H9 (cell line): ENCODE results near the gene ZFYVE19. TPM values are rescaled to one million over a fixed set of nuclear protein-coding genes. Genes with fewer than 3 reads are reported as not detected.

Experiments used
- DNase-seq: peaks from one replicate; pipeline ENCODE4 v3.0.0-alpha.2; 2017
- H2AFZ ChIP-seq: one replicate; pipeline ENCODE4 v1.6.1; 2013; ENCODE audit warnings: mild to moderate bottlenecking, low read length, control low read depth, moderate library complexity
- H2AK5ac ChIP-seq: 2 replicates; pipeline ENCODE4 v1.6.1; 2013; ENCODE audit warnings: low read length, control low read depth, mixed read lengths; ENCODE audit not compliant: insufficient read length
- H2BK120ac ChIP-seq: one replicate; pipeline ENCODE4 v1.6.1; 2013; ENCODE audit warnings: low read depth, mild to moderate bottlenecking, low read length, control low read depth, inconsistent platforms; ENCODE audit not compliant: poor library complexity, severe bottlenecking
- H2BK12ac ChIP-seq: 2 replicates; pipeline ENCODE4 v1.6.1; 2013; ENCODE audit warnings: low read length, control low read depth, mixed read lengths, low read depth; ENCODE audit not compliant: insufficient read length
- H2BK15ac ChIP-seq: 2 replicates; pipeline ENCODE4 v1.6.1; 2013; ENCODE audit warnings: low read depth, low read length, control low read depth
- H2BK20ac ChIP-seq: one replicate; pipeline ENCODE4 v1.6.1; 2013; ENCODE audit warnings: low read depth, mild to moderate bottlenecking, low read length, control low read depth, inconsistent platforms; ENCODE audit not compliant: poor library complexity, severe bottlenecking
- H2BK5ac ChIP-seq: 2 replicates; pipeline ENCODE4 v1.6.1; 2013; ENCODE audit warnings: low read length, control low read depth, mixed read lengths; ENCODE audit not compliant: insufficient read length
- H3K14ac ChIP-seq: 2 replicates; pipeline ENCODE4 v1.6.1; 2013; ENCODE audit warnings: low read length, control low read depth; ENCODE audit not compliant: insufficient read depth
- H3K18ac ChIP-seq: 2 replicates; pipeline ENCODE4 v1.6.1; 2013; ENCODE audit warnings: low read depth, mild to moderate bottlenecking, mixed read lengths, low read length, control low read depth; ENCODE audit not compliant: insufficient read length
- H3K23ac ChIP-seq: 2 replicates; pipeline ENCODE4 v1.6.1; 2013; ENCODE audit warnings: low read length, control low read depth, mixed read lengths, low read depth; ENCODE audit not compliant: insufficient read length
- H3K23me2 ChIP-seq: 2 replicates; pipeline ENCODE4 v1.6.1; 2013; ENCODE audit warnings: low read depth, mild to moderate bottlenecking, mixed read lengths, low read length, control low read depth; ENCODE audit not compliant: insufficient read length, poor library complexity, severe bottlenecking
- H3K27ac ChIP-seq: 2 replicates; pipeline ENCODE4 v1.5.1; 2013; ENCODE audit warnings: low read length, control low read depth, mixed read lengths, low read depth; ENCODE audit not compliant: insufficient read length
- H3K27me3 ChIP-seq: 2 replicates; pipeline ENCODE4 v1.6.1; 2013; ENCODE audit warnings: low read length, control low read depth, inconsistent platforms; ENCODE audit not compliant: insufficient read depth
- H3K4ac ChIP-seq: 2 replicates; pipeline ENCODE4 v1.6.1; 2013; ENCODE audit warnings: low read depth, mild to moderate bottlenecking, control low read depth, inconsistent platforms, low read length, moderate library complexity
- H3K4me1 ChIP-seq: 2 replicates; pipeline ENCODE4 v1.6.1; 2013; ENCODE audit warnings: low read length, control low read depth, inconsistent platforms; ENCODE audit not compliant: insufficient read depth
- H3K4me2 ChIP-seq: 2 replicates; pipeline ENCODE4 v1.6.1; 2013; ENCODE audit warnings: low read length, control low read depth, mixed read lengths; ENCODE audit not compliant: insufficient read length, insufficient read depth
- H3K56ac ChIP-seq: 2 replicates; pipeline ENCODE4 v1.6.1; 2013; ENCODE audit warnings: low read depth, mild to moderate bottlenecking, mixed read lengths, low read length, control low read depth; ENCODE audit not compliant: insufficient read length
- H3K79me1 ChIP-seq: 2 replicates; pipeline ENCODE4 v1.6.1; 2013; ENCODE audit warnings: low read depth, mild to moderate bottlenecking, moderate library complexity, low read length, control low read depth, inconsistent platforms; ENCODE audit not compliant: insufficient read depth, poor library complexity, severe bottlenecking
- H3K79me2 ChIP-seq: 2 replicates; pipeline ENCODE4 v1.6.1; 2013; ENCODE audit warnings: low read length, control low read depth, inconsistent platforms; ENCODE audit not compliant: insufficient read depth
- H3K9ac ChIP-seq: 2 replicates; pipeline ENCODE4 v1.6.1; 2013; ENCODE audit warnings: low read length, control low read depth, mixed read lengths; ENCODE audit not compliant: insufficient read length; ENCODE audit errors: extremely low read depth
- H3K9me3 ChIP-seq: one replicate; pipeline ENCODE4 v1.6.1; 2013; ENCODE audit warnings: low read depth, low read length, inconsistent platforms; ENCODE audit not compliant: control insufficient read depth
- H3T11ph ChIP-seq: one replicate; pipeline ENCODE4 v1.6.1; 2013; ENCODE audit warnings: mild to moderate bottlenecking, low read length, control low read depth, inconsistent platforms
- H4K20me1 ChIP-seq: one replicate; pipeline ENCODE4 v1.6.1; 2013; ENCODE audit not compliant: control insufficient read depth, insufficient read length, insufficient read depth
- H4K5ac ChIP-seq: 2 replicates; pipeline ENCODE4 v1.6.1; 2013; ENCODE audit warnings: low read depth, mild to moderate bottlenecking, mixed read lengths, low read length, control low read depth; ENCODE audit not compliant: insufficient read length
- H4K8ac ChIP-seq: replicated peaks from 2 replicates; pipeline ENCODE4 v1.6.1; 2013; ENCODE audit warnings: low read length, control low read depth, mixed read lengths, low read depth; ENCODE audit not compliant: insufficient read length
- H4K91ac ChIP-seq: 2 replicates; pipeline ENCODE4 v1.6.1; 2013; ENCODE audit warnings: low read depth, mild to moderate bottlenecking, moderate library complexity, mixed read lengths, low read length, control low read depth; ENCODE audit not compliant: insufficient read length
- H3K27ac Mint-ChIP-seq, 3 experiments: 2 replicates in 2 of 3; 3 replicates in 1 of 3; pipeline ENCODE4 v1.8.0; 2020 to 2021; ENCODE audit warnings: mixed read lengths in 3 of 3, mild to moderate bottlenecking in 1 of 3, moderate library complexity in 1 of 3
- H3K27me3 Mint-ChIP-seq: 2 replicates; pipeline ENCODE4 v1.8.0; 2021; ENCODE audit warnings: low read depth, mild to moderate bottlenecking, moderate library complexity, mixed read lengths
- H3K36me3 Mint-ChIP-seq, 3 experiments: 2 replicates in 2 of 3; 3 replicates in 1 of 3; pipeline ENCODE4 v1.8.0; 2020 to 2021; ENCODE audit warnings: low read depth in 3 of 3, mixed read lengths in 3 of 3; ENCODE audit not compliant: insufficient read depth in 1 of 3
- H3K4me1 Mint-ChIP-seq, 2 experiments: 2 replicates each; pipeline ENCODE4 v1.8.0; 2020; ENCODE audit warnings: mixed read lengths in 2 of 2
- H3K4me3 Mint-ChIP-seq, 2 experiments: 2 replicates in 1 of 2; 3 replicates in 1 of 2; pipeline ENCODE4 v1.8.0; 2020 to 2021; ENCODE audit warnings: mild to moderate bottlenecking in 2 of 2, mixed read lengths in 2 of 2, moderate library complexity in 1 of 2
- H3K9me3 Mint-ChIP-seq, 2 experiments: 2 replicates in 1 of 2; 3 replicates in 1 of 2; pipeline ENCODE4 v1.8.0; 2020; ENCODE audit warnings: mild to moderate bottlenecking in 2 of 2, mixed read lengths in 2 of 2, moderate library complexity in 1 of 2
- WGBS: extraction: QIAGEN DNeasy Blood & Tissue Kit; methylation state at CpG from one replicate; pipeline ENCODE4 v1.1.7; 2013; ENCODE audit warnings: missing lambda C conversion rate, low lambda C conversion rate, mixed read lengths; ENCODE audit not compliant: insufficient read length; ENCODE audit errors: extremely low coverage; 5-methylcytosine and 5-hydroxymethylcytosine counted together
- total RNA-seq: library from RNA; stranded (reverse); gene quantifications from 2 replicates; pipeline ENCODE4 v1.2.1, GENCODE V29; 2021
- TF ChIP-seq, protein P1 (sequence below): fragments of 200-600 bp; sonication (generic); conservative IDR thresholded peaks from 3 replicates; pipeline ENCODE4 v1.8.0; 2021; ENCODE audit warnings: antibody characterized with exemption, mild to moderate bottlenecking

The ZFYVE19 gene
- total RNA-seq, 1 experiment from 2014 or later = 11.3 TPM

- Histone ChIP-seq H3K56ac (no peak overlapping the region), H2BK120ac (no peak overlapping the region), H2AFZ (no peak overlapping the region), H4K91ac (no peak overlapping the region), H3K4me2 (peak overlapping the region; percentile 95), H4K5ac (no peak overlapping the region), H3K4ac (no peak overlapping the region), H3K79me1 (peaks cover 5% of the 10 kb centered on the region), H4K20me1 (no peaks in the 10 kb centered on the region), H3T11ph (no peak overlapping the region), H2AK5ac (no peak overlapping the region), H3K23ac (no peak overlapping the region), H3K27me3 (no peaks in the 10 kb centered on the region), H2BK12ac (no peak overlapping the region), H3K14ac (peak overlapping the region; percentile 76), H3K23me2 (peaks cover 11% of the 10 kb centered on the region), H3K18ac (peak overlapping the region; percentile 52), H3K79me2 (peaks cover 8% of the 10 kb centered on the region; the same call in 1 of the 2 replicates), H3K9ac (peak overlapping the region; percentile 53), H3K27ac (no peak overlapping the region), H2BK15ac (no peak overlapping the region), H4K8ac (no peak overlapping the region), H3K9me3 (no peaks in the 10 kb centered on the region), H2BK20ac (no peak overlapping the region), H3K4me1 (peaks cover 17% of the 10 kb centered on the region), H2BK5ac (no peak overlapping the region)
- Mint-ChIP-seq H3K9me3 (no peaks in the 10 kb centered on the region), H3K36me3 (peaks cover 16 to 41% (median 33%) of the 10 kb centered on the region in 3 experiments), H3K4me1 (peaks cover 41% of the 10 kb centered on the region in 2 experiments), H3K27ac (peak overlapping the region; percentile 36 to 95 (median 87); a peak in 6 of 7 replicates), H3K4me3 (peak overlapping the region; percentile 94), H3K27me3 (peaks cover 4% of the 10 kb centered on the region)
- no peak for DNase-seq
- WGBS = no CpG with 5 or more reads among the region's 12 CpGs
- TF ChIP-seq, protein P1, sequence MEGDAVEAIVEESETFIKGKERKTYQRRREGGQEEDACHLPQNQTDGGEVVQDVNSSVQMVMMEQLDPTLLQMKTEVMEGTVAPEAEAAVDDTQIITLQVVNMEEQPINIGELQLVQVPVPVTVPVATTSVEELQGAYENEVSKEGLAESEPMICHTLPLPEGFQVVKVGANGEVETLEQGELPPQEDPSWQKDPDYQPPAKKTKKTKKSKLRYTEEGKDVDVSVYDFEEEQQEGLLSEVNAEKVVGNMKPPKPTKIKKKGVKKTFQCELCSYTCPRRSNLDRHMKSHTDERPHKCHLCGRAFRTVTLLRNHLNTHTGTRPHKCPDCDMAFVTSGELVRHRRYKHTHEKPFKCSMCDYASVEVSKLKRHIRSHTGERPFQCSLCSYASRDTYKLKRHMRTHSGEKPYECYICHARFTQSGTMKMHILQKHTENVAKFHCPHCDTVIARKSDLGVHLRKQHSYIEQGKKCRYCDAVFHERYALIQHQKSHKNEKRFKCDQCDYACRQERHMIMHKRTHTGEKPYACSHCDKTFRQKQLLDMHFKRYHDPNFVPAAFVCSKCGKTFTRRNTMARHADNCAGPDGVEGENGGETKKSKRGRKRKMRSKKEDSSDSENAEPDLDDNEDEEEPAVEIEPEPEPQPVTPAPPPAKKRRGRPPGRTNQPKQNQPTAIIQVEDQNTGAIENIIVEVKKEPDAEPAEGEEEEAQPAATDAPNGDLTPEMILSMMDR = no peak
Observed at GRCh38 chr15:40845036-40845435, 38.1 kb downstream of the ZFYVE19 start.
